H1 (cell line): ENCODE data around the gene GOLGA7B. TPM values are rescaled to one million over a fixed set of nuclear protein-coding genes. Genes with fewer than 3 reads are reported as not detected.

Experiments
- CTCF ChIA-PET: fragments of 300-600 bp; sonication (Branson Sonifier 250); formaldehyde crosslinking; loops from one replicate; lab custom pipeline; 2021; ENCODE audit not compliant: partially characterized antibody; lab: Charles Lee
- POLR2A ChIA-PET: fragments of 300-600 bp; sonication (Branson Sonifier 250); formaldehyde crosslinking; loops from one replicate; lab custom pipeline; 2021; ENCODE audit warnings: inconsistent platforms; ENCODE audit not compliant: partially characterized antibody; lab: Charles Lee
- DNase-seq, 2 experiments: peaks; one replicate each; pipeline versions ENCODE4 v3.0.0 to v3.0.0-alpha.2; 2010 to 2022; ENCODE audit warnings: low spot score in 2 of 2, low read depth in 1 of 2, mixed read lengths in 1 of 2
- FAIRE-seq: peaks from 2 replicates; lab custom pipeline; 2011; peaks lifted over from hg19 to GRCh38; lab: Jason Lieb, UNC
- H2AFZ ChIP-seq: 2 replicates; pipeline ENCODE4 v1.8.1; 2012; ENCODE audit warnings: low read length, inconsistent platforms
- H2AK5ac ChIP-seq: 2 replicates; pipeline ENCODE4 v1.6.1; 2013; ENCODE audit warnings: low read depth, low read length
- H2BK120ac ChIP-seq: replicated peaks from 2 replicates; pipeline ENCODE3; 2013; ENCODE audit warnings: low read depth, low read length, inconsistent platforms
- H2BK12ac ChIP-seq: 2 replicates; pipeline ENCODE4 v1.6.1; 2013; ENCODE audit warnings: low read depth, low read length
- H2BK15ac ChIP-seq: 2 replicates; pipeline ENCODE4 v1.6.1; 2013; ENCODE audit warnings: low read length
- H2BK20ac ChIP-seq: 2 replicates; pipeline ENCODE4 v1.6.1; 2013; ENCODE audit warnings: low read length
- H2BK5ac ChIP-seq: 2 replicates; pipeline ENCODE4 v1.6.1; 2013; ENCODE audit warnings: low read depth, low read length
- H3K14ac ChIP-seq: 2 replicates; pipeline ENCODE4 v1.6.1; 2013; ENCODE audit warnings: inconsistent platforms; ENCODE audit not compliant: insufficient read length
- H3K18ac ChIP-seq: 2 replicates; pipeline ENCODE4 v1.6.1; 2013; ENCODE audit warnings: low read length; ENCODE audit errors: extremely low read depth
- H3K23ac ChIP-seq: 2 replicates; pipeline ENCODE4 v1.6.1; 2013; ENCODE audit warnings: inconsistent platforms; ENCODE audit not compliant: insufficient read length
- H3K23me2 ChIP-seq: 2 replicates; pipeline ENCODE4 v1.6.1; 2013; ENCODE audit warnings: low read depth, low read length
- H3K27ac ChIP-seq: 2 replicates; pipeline ENCODE4 v1.6.1; 2011; ENCODE audit warnings: low read depth, low read length, inconsistent platforms
- H3K27me3 ChIP-seq, 4 experiments: replicated peaks in 1 of 4; 1 replicate in 1 of 4; 2 replicates in 3 of 4; pipeline versions ENCODE4 v1.6.1 to v1.8.1; 2011 to 2013; ENCODE audit warnings: low read length in 3 of 4, mild to moderate bottlenecking in 3 of 4, inconsistent platforms in 2 of 4, mixed read lengths in 2 of 4, moderate library complexity in 1 of 4; ENCODE audit not compliant: control insufficient read depth in 3 of 4, insufficient read depth in 3 of 4; ENCODE audit errors: extremely low read depth in 1 of 4
- H3K36me3 ChIP-seq, 4 experiments: 2 replicates each; pipeline versions ENCODE4 v1.6.1 to v1.8.1; 2011 to 2013; ENCODE audit warnings: mild to moderate bottlenecking in 4 of 4, low read length in 3 of 4, moderate library complexity in 2 of 4, control low read depth in 1 of 4, inconsistent platforms in 1 of 4; ENCODE audit not compliant: insufficient read depth in 4 of 4, control insufficient read depth in 2 of 4
- H3K4ac ChIP-seq: replicated peaks from 2 replicates; pipeline ENCODE3; 2013; ENCODE audit warnings: low read length, low read depth, mixed read lengths, inconsistent platforms; ENCODE audit not compliant: insufficient read length
- H3K4me1 ChIP-seq, 4 experiments: replicated peaks in 1 of 4; 1 replicate in 1 of 4; 2 replicates in 3 of 4; pipeline versions ENCODE4 v1.6.1 to v1.8.1; 2011 to 2013; ENCODE audit warnings: low read length in 3 of 4, inconsistent platforms in 2 of 4, mixed read lengths in 1 of 4; ENCODE audit not compliant: insufficient read depth in 4 of 4, control insufficient read depth in 3 of 4
- H3K4me2 ChIP-seq, 2 experiments: 2 replicates each; pipeline versions ENCODE4 v1.6.1 to v1.8.1; 2011 to 2013; ENCODE audit warnings: low read depth in 2 of 2, low read length in 2 of 2, control low read depth in 1 of 2, inconsistent platforms in 1 of 2, mild to moderate bottlenecking in 1 of 2; ENCODE audit not compliant: insufficient read depth in 1 of 2
- H3K4me3 ChIP-seq, 4 experiments: fragments of 200-600, 300-600 bp in 1 of 4; sonication (generic), shearing (Covaris generic), sonication (Bioruptor Twin) in 1 of 4; 2 replicates each; pipeline versions ENCODE4 v1.5.1 to v1.8.1; 2011 to 2016; ENCODE audit warnings: low read length in 4 of 4, low read depth in 3 of 4, control low read depth in 2 of 4, inconsistent platforms in 2 of 4, mild to moderate bottlenecking in 2 of 4, mixed read lengths in 1 of 4, moderate library complexity in 1 of 4; ENCODE audit not compliant: insufficient read depth in 2 of 4; ENCODE audit errors: extremely low read depth in 1 of 4
- H3K56ac ChIP-seq: replicated peaks from 2 replicates; pipeline ENCODE3; 2013; ENCODE audit warnings: low read depth, mild to moderate bottlenecking, mixed read lengths, low read length, inconsistent platforms; ENCODE audit not compliant: insufficient read length
- H3K79me1 ChIP-seq: 2 replicates; pipeline ENCODE4 v1.6.1; 2013; ENCODE audit warnings: low read depth, low read length, control low read depth
- H3K79me2 ChIP-seq, 2 experiments: 2 replicates each; pipeline versions ENCODE4 v1.6.1 to v1.8.1; 2012 to 2013; ENCODE audit warnings: low read length in 2 of 2, mild to moderate bottlenecking in 2 of 2, inconsistent platforms in 1 of 2; ENCODE audit not compliant: insufficient read depth in 2 of 2, control insufficient read depth in 1 of 2
- H3K9ac ChIP-seq, 4 experiments: replicated peaks in 1 of 4; 1 replicate in 1 of 4; 2 replicates in 3 of 4; pipeline versions ENCODE4 v1.6.1 to v1.8.1; 2011 to 2013; ENCODE audit warnings: low read depth in 3 of 4, low read length in 3 of 4, control low read depth in 2 of 4, mild to moderate bottlenecking in 2 of 4, moderate library complexity in 2 of 4, inconsistent platforms in 1 of 4; ENCODE audit errors: extremely low read depth in 1 of 4
- H3K9me3 ChIP-seq, 2 experiments: 2 replicates each; pipeline versions ENCODE4 v1.6.1 to v1.8.1; 2012 to 2013; ENCODE audit warnings: mild to moderate bottlenecking in 2 of 2, moderate library complexity in 2 of 2, control low read depth in 1 of 2, inconsistent platforms in 1 of 2, low read depth in 1 of 2, low read length in 1 of 2, mixed read lengths in 1 of 2; ENCODE audit not compliant: insufficient read depth in 2 of 2
- H4K20me1 ChIP-seq, 2 experiments: replicated peaks in 1 of 2; 2 replicates each; pipeline versions ENCODE3 to v1.8.1; 2011 to 2013; ENCODE audit warnings: inconsistent platforms in 2 of 2, low read length in 2 of 2, mild to moderate bottlenecking in 1 of 2; ENCODE audit not compliant: insufficient read depth in 2 of 2, control insufficient read depth in 1 of 2
- H4K5ac ChIP-seq: 2 replicates; pipeline ENCODE4 v1.6.1; 2013; ENCODE audit warnings: low read length, low read depth, mixed read lengths, inconsistent platforms; ENCODE audit not compliant: insufficient read length
- H4K8ac ChIP-seq: 2 replicates; pipeline ENCODE4 v1.8.0; 2013; ENCODE audit warnings: mild to moderate bottlenecking, moderate library complexity, low read length, inconsistent platforms; ENCODE audit not compliant: insufficient read depth; ENCODE audit errors: extremely low read depth
- H4K91ac ChIP-seq: replicated peaks from 2 replicates; pipeline ENCODE3; 2013; ENCODE audit warnings: low read length, mixed read lengths, inconsistent platforms; ENCODE audit not compliant: insufficient read length
- RXRA ChIP-seq: IDR thresholded peaks from 2 replicates; pipeline ENCODE4 v1.6.1; 2011; ENCODE audit warnings: low read depth, mild to moderate bottlenecking, low read length, moderate library complexity; ENCODE audit not compliant: insufficient read depth
- WGBS, 2 experiments: shearing (Covaris generic) in 1 of 2; methylation state at CpG; one replicate each; pipeline versions ENCODE4 v1.1.6 to v1.1.7; 2013 to 2015; ENCODE audit warnings: low lambda C conversion rate in 2 of 2, mixed read lengths in 2 of 2, inconsistent platforms in 1 of 2, low coverage in 1 of 2, missing lambda C conversion rate in 1 of 2; ENCODE audit not compliant: insufficient replicate concordance in 2 of 2, insufficient coverage in 1 of 2, insufficient read length in 1 of 2; ENCODE audit errors: extremely low coverage in 1 of 2, missing lambda C conversion rate in 1 of 2; 5-methylcytosine and 5-hydroxymethylcytosine counted together
- polyA plus RNA-seq, 7 experiments: library from polyadenylated mRNA; depleted of rRNA in 3 of 7; stranded (reverse) in 5 of 7; unstranded in 2 of 7; fragments of >200 nt in 5 of 7; fragments of 200-250 nt in 2 of 7; gene quantifications; 1 replicate in 5 of 7; 2 replicates in 1 of 7; 4 replicates in 1 of 7; pipeline versions ENCODE4 v1.2.1 to v1.2.3, GENCODE V29; 2011 to 2013; ENCODE audit warnings: missing spikeins in 2 of 7, mixed read lengths in 2 of 7
- total RNA-seq: library from RNA; stranded (reverse); fragmentation: NEBNext Ultra II Directional; extraction: Animal tissue kit (Norgen Biotek cat#: 25700); gene quantifications from 2 replicates; pipeline ENCODE4 v1.2.1, GENCODE V29; 2021

Gene GOLGA7B
- total and polyA plus RNA-seq, 2 of the 8 experiments (the other 6 are each of a cell fraction or from before 2014, with no cell fraction given): 0.04 to 0.14 TPM

DNA sequence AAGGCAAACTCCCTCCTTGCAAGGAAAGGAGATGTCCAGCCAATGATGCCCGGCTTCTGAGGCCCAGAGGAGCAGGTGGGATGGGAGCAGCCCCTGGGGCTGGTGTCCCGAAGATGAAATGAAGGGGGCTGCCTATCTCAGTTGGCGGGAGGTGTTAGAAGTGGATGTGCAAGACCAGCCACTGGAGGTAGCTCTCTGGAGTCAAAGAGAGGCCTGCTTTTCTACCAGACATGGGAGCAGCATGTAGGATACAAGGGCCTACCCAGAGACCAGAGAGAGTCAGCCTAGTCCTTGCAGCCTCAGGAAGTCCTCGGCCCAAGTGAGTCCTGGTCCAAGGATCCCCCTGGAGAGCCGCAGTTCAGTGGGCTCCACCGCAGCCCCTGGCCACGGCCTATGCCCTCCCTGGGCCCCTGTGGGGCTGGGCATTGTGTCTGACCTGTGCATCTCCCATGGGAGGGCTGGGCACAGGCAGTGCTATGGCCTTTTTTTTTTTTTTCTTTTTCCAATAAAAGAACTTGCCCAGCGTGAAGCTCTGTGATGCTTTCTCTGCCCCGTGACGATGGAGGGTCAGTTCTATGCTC lies 17.7 kb downstream of the GOLGA7B start:
- Histone ChIP-seq H2AK5ac (no peak overlapping the region), H2AFZ (no peak overlapping the region), H2BK120ac (no peak overlapping the region), H3K4ac (no peak overlapping the region), H4K5ac (no peak overlapping the region), H3K36me3 (no peaks in the 10 kb centered on the region), H2BK12ac (no peak overlapping the region), H3K4me1 (peaks cover 7 to 22% (median 9%) of the 10 kb centered on the region in 4 experiments), H4K91ac (no peak overlapping the region), H3K4me3 (no peak overlapping the region), H2BK5ac (no peak overlapping the region), H4K8ac (no peak overlapping the region), H3K27me3 (no peaks in the 10 kb centered on the region), H3K23me2 (0 out of 2 replicates have a peak, but pooled peaks cover 1% of the 10 kb centered on the region), H3K9ac (no peak overlapping the region), H3K79me2 (no peaks in the 10 kb centered on the region), H3K23ac (no peak overlapping the region), H3K9me3 (no peaks in the 10 kb centered on the region), H3K18ac (no peak overlapping the region; the same call in 1 of the 2 replicates), H3K4me2 (no peak overlapping the region), H3K79me1 (no peaks in the 10 kb centered on the region), H3K27ac (no peak overlapping the region), H3K14ac (no peak overlapping the region), H4K20me1 (no peaks in the 10 kb centered on the region), H3K56ac (no peak overlapping the region), H2BK20ac (no peak overlapping the region), H2BK15ac (no peak overlapping the region)
- DNase-seq (no peak), FAIRE-seq (no peak)
- CTCF ChIA-PET: interaction anchor here (1.1 to 14.5 kb wide), 12 partner anchors 8 to 180 kb away, joined by 3 to 236 read pairs (median 4); no protein-coding TSS in a partner anchor
- 80% methylated on average over 10 of the region's 10 CpGs; no CpG with 5 or more reads in 1 of the 2 experiments for WGBS, 2 experiments
- POLR2A ChIA-PET: no interaction called here
- TF ChIP-seq RXRA: no peak
